T-helper 1 cell treated with Interleukin-12 subunit alpha and Interleukin-12 subunit beta and Interleukin-4 antibody, amounts not matched to agents 30 μg/mL and 1 μg/mL, for 36 hours (primary cell): Measurements from ENCODE around the gene DMD.

Experiments
- H3K27ac Mint-ChIP-seq: one replicate; pipeline ENCODE4 v1.8.0; 2021; ENCODE audit warnings: mild to moderate bottlenecking, mixed read lengths
- H3K27me3 Mint-ChIP-seq: one replicate; pipeline ENCODE4 v1.8.0; 2021; ENCODE audit warnings: low read depth, mixed read lengths
- H3K36me3 Mint-ChIP-seq: one replicate; pipeline ENCODE4 v1.8.0; 2021; ENCODE audit warnings: low read depth, mixed read lengths
- H3K4me1 Mint-ChIP-seq: one replicate; pipeline ENCODE4 v1.8.0; 2021; ENCODE audit warnings: low read depth, mixed read lengths
- H3K4me3 Mint-ChIP-seq: one replicate; pipeline ENCODE4 v1.8.0; 2021; ENCODE audit warnings: mild to moderate bottlenecking, moderate library complexity, mixed read lengths
- H3K9me3 Mint-ChIP-seq: one replicate; pipeline ENCODE4 v1.8.0; 2021; ENCODE audit warnings: mixed read lengths

The DMD gene

GRCh38 chrX:33032700-33033099 lies 178.6 kb downstream of the DMD start:
- no peak overlapping the region for H3K27ac Mint-ChIP-seq

GRCh38 chrX:33014949-33015348 lies 196.4 kb downstream of the DMD start:
- Mint-ChIP-seq H3K27ac (no peak overlapping the region), H3K4me3 (no peak overlapping the region), H3K27me3 (no peaks in the 10 kb centered on the region), H3K4me1 (no peaks in the 10 kb centered on the region), H3K36me3 (no peaks in the 10 kb centered on the region), H3K9me3 (no peaks in the 10 kb centered on the region)

More at GRCh38 chrX:33032700-33033099, 178.6 kb downstream of the DMD start:
- Mint-ChIP-seq H3K36me3 (no peaks in the 10 kb centered on the region), H3K27me3 (no peaks in the 10 kb centered on the region), H3K9me3 (no peaks in the 10 kb centered on the region), H3K4me1 (no peaks in the 10 kb centered on the region), H3K4me3 (no peak overlapping the region)

- Mint-ChIP-seq H3K27me3 (no peaks in the 10 kb centered on the region), H3K9me3 (no peaks in the 10 kb centered on the region), H3K27ac (no peak overlapping the region)
Measured at GRCh38 chrX:33014086-33014485, 197.3 kb downstream of the DMD start.

GRCh38 chrX:33001107-33001506 lies 210.2 kb downstream of the DMD start:
- Mint-ChIP-seq H3K27me3 (no peaks in the 10 kb centered on the region), H3K9me3 (no peaks in the 10 kb centered on the region), H3K36me3 (no peaks in the 10 kb centered on the region), H3K27ac (no peak overlapping the region), H3K4me1 (no peaks in the 10 kb centered on the region), H3K4me3 (no peak overlapping the region)

More at GRCh38 chrX:33014086-33014485, 197.3 kb downstream of the DMD start:
- no peak overlapping the region for H3K4me3 Mint-ChIP-seq
- no peaks in the 10 kb centered on the region for H3K36me3 Mint-ChIP-seq
- no peaks in the 10 kb centered on the region for H3K4me1 Mint-ChIP-seq

GRCh38 chrX:32998776-32999175 lies 212.6 kb downstream of the DMD start:
- no peaks in the 10 kb centered on the region for H3K9me3 Mint-ChIP-seq
- no peaks in the 10 kb centered on the region for H3K36me3 Mint-ChIP-seq
- H3K4me1 Mint-ChIP-seq: no peaks in the 10 kb centered on the region
- no peaks in the 10 kb centered on the region for H3K27me3 Mint-ChIP-seq
- no peak overlapping the region for H3K27ac Mint-ChIP-seq
- H3K4me3 Mint-ChIP-seq: no peak overlapping the region

- Mint-ChIP-seq H3K4me1 (no peaks in the 10 kb centered on the region), H3K36me3 (no peaks in the 10 kb centered on the region), H3K4me3 (no peak overlapping the region), H3K9me3 (no peaks in the 10 kb centered on the region), H3K27me3 (no peaks in the 10 kb centered on the region), H3K27ac (no peak overlapping the region)
Measured at GRCh38 chrX:32995427-32995826, 215.9 kb downstream of the DMD start.

- no peaks in the 10 kb centered on the region for H3K4me1 Mint-ChIP-seq
- H3K27me3 Mint-ChIP-seq: no peaks in the 10 kb centered on the region
- H3K9me3 Mint-ChIP-seq: no peaks in the 10 kb centered on the region
- H3K36me3 Mint-ChIP-seq: no peaks in the 10 kb centered on the region
- H3K4me3 Mint-ChIP-seq: no peak overlapping the region
- no peak overlapping the region for H3K27ac Mint-ChIP-seq
Measured at GRCh38 chrX:32987142-32987541, 224.2 kb downstream of the DMD start.

- Mint-ChIP-seq H3K9me3 (peaks cover under 1% of the 10 kb centered on the region), H3K4me1 (no peaks in the 10 kb centered on the region), H3K4me3 (no peak overlapping the region), H3K27me3 (no peaks in the 10 kb centered on the region), H3K36me3 (no peaks in the 10 kb centered on the region), H3K27ac (no peak overlapping the region)
Measured at GRCh38 chrX:32985544-32985943, 225.8 kb downstream of the DMD start.

GRCh38 chrX:32966821-32967355 lies 244.5 kb downstream of the DMD start:
- H3K27me3 Mint-ChIP-seq: no peaks in the 10 kb centered on the region

GRCh38 chrX:32954125-32954524 lies 257.2 kb downstream of the DMD start:
- H3K27ac Mint-ChIP-seq: no peak overlapping the region

More at GRCh38 chrX:32966821-32967355, 244.5 kb downstream of the DMD start:
- H3K9me3 Mint-ChIP-seq: peaks cover 3% of the 10 kb centered on the region
- H3K36me3 Mint-ChIP-seq: no peaks in the 10 kb centered on the region
- no peak overlapping the region for H3K27ac Mint-ChIP-seq
- H3K4me1 Mint-ChIP-seq: no peaks in the 10 kb centered on the region
- no peak overlapping the region for H3K4me3 Mint-ChIP-seq

GRCh38 chrX:32948130-32948529 lies 263.2 kb downstream of the DMD start:
- no peaks in the 10 kb centered on the region for H3K4me1 Mint-ChIP-seq
- H3K9me3 Mint-ChIP-seq: no peaks in the 10 kb centered on the region
- no peak overlapping the region for H3K27ac Mint-ChIP-seq
- no peak overlapping the region for H3K4me3 Mint-ChIP-seq
- no peaks in the 10 kb centered on the region for H3K36me3 Mint-ChIP-seq
- no peaks in the 10 kb centered on the region for H3K27me3 Mint-ChIP-seq

More at GRCh38 chrX:32954125-32954524, 257.2 kb downstream of the DMD start:
- Mint-ChIP-seq H3K27me3 (no peaks in the 10 kb centered on the region), H3K9me3 (no peaks in the 10 kb centered on the region), H3K4me3 (no peak overlapping the region), H3K36me3 (no peaks in the 10 kb centered on the region), H3K4me1 (no peaks in the 10 kb centered on the region)

- Mint-ChIP-seq H3K27me3 (no peaks in the 10 kb centered on the region), H3K9me3 (no peaks in the 10 kb centered on the region), H3K4me3 (no peak overlapping the region), H3K36me3 (no peaks in the 10 kb centered on the region), H3K4me1 (no peaks in the 10 kb centered on the region), H3K27ac (no peak overlapping the region)
Measured at GRCh38 chrX:32937043-32937442, 274.3 kb downstream of the DMD start.

GRCh38 chrX:32933548-32933947 lies 277.8 kb downstream of the DMD start:
- H3K9me3 Mint-ChIP-seq: no peaks in the 10 kb centered on the region

GRCh38 chrX:32929040-32929439 lies 282.3 kb downstream of the DMD start:
- H3K27me3 Mint-ChIP-seq: no peaks in the 10 kb centered on the region
- no peaks in the 10 kb centered on the region for H3K36me3 Mint-ChIP-seq
- no peak overlapping the region for H3K27ac Mint-ChIP-seq
- no peaks in the 10 kb centered on the region for H3K9me3 Mint-ChIP-seq
- H3K4me3 Mint-ChIP-seq: no peak overlapping the region
- no peaks in the 10 kb centered on the region for H3K4me1 Mint-ChIP-seq

More at GRCh38 chrX:32933548-32933947, 277.8 kb downstream of the DMD start:
- H3K27me3 Mint-ChIP-seq: no peaks in the 10 kb centered on the region
- no peaks in the 10 kb centered on the region for H3K4me1 Mint-ChIP-seq
- no peak overlapping the region for H3K4me3 Mint-ChIP-seq
- no peaks in the 10 kb centered on the region for H3K36me3 Mint-ChIP-seq
- H3K27ac Mint-ChIP-seq: no peak overlapping the region

- Mint-ChIP-seq H3K9me3 (no peaks in the 10 kb centered on the region), H3K36me3 (no peaks in the 10 kb centered on the region), H3K27ac (no peak overlapping the region), H3K4me1 (no peaks in the 10 kb centered on the region), H3K4me3 (no peak overlapping the region), H3K27me3 (no peaks in the 10 kb centered on the region)
Measured at GRCh38 chrX:32896088-32896487, 315.3 kb downstream of the DMD start.

- no peaks in the 10 kb centered on the region for H3K4me1 Mint-ChIP-seq
- H3K36me3 Mint-ChIP-seq: no peaks in the 10 kb centered on the region
- H3K9me3 Mint-ChIP-seq: no peaks in the 10 kb centered on the region
- no peak overlapping the region for H3K27ac Mint-ChIP-seq
- no peak overlapping the region for H3K4me3 Mint-ChIP-seq
- H3K27me3 Mint-ChIP-seq: no peaks in the 10 kb centered on the region
Measured at GRCh38 chrX:32894679-32895078, 316.7 kb downstream of the DMD start.
